Epithelial cell of prostate (primary cell): Measurements from ENCODE around the gene ATP7B.
A peak's percentile ranks its signal among the peaks of the same experiment; 100 is the strongest.

Experiments
- DNase-seq: peaks from one replicate; pipeline ENCODE4 v3.0.0-alpha.2; 2011; ENCODE audit warnings: low read depth, low spot score
- H3K27ac ChIP-seq: fragments of 450-650 bp; 2 replicates; pipeline ENCODE4 v1.5.1; 2017; ENCODE audit warnings: mild to moderate bottlenecking

ATP7B gene

GRCh38 chr13:51981355-51981754, 29.9 kb downstream of the ATP7B start:
- no peak overlapping the region for H3K27ac ChIP-seq
- no peak for DNase-seq

- no peak for DNase-seq
- no peak overlapping the region for H3K27ac ChIP-seq
Observed at GRCh38 chr13:51980908-51981307, 30.3 kb downstream of the ATP7B start.

- no peak for DNase-seq
- H3K27ac ChIP-seq, result no peak overlapping the region
Observed at GRCh38 chr13:51978796-51979556, 32.3 kb downstream of the ATP7B start.

GRCh38 chr13:51977625-51978024, 33.6 kb downstream of the ATP7B start:
- peak overlapping the region; percentile 7 for H3K27ac ChIP-seq
- DNase-seq, result no peak

GRCh38 chr13:51976890-51977289, 34.4 kb downstream of the ATP7B start:
- no peak for DNase-seq

GRCh38 chr13:51976423-51976822, 34.8 kb downstream of the ATP7B start:
- no peak overlapping the region for H3K27ac ChIP-seq
- DNase-seq, result no peak

More at GRCh38 chr13:51976890-51977289, 34.4 kb downstream of the ATP7B start:
- H3K27ac ChIP-seq, result no peak overlapping the region

- no peak overlapping the region for H3K27ac ChIP-seq
Observed at GRCh38 chr13:51974482-51974881, 36.8 kb downstream of the ATP7B start.

GRCh38 chr13:51971520-51972426, 39.5 kb downstream of the ATP7B start:
- no peak overlapping the region for H3K27ac ChIP-seq
- no peak for DNase-seq

More at GRCh38 chr13:51974482-51974881, 36.8 kb downstream of the ATP7B start:
- DNase-seq, result no peak

- no peak for DNase-seq
- H3K27ac ChIP-seq, result no peak overlapping the region
Observed at GRCh38 chr13:51970349-51970748, 40.9 kb downstream of the ATP7B start.

- DNase-seq, result no peak
- H3K27ac ChIP-seq, result no peak overlapping the region
Observed at GRCh38 chr13:51967482-51968446, 43.5 kb downstream of the ATP7B start.

- H3K27ac ChIP-seq, result no peak overlapping the region
- DNase-seq, result no peak
Observed at GRCh38 chr13:51966186-51966585, 45.1 kb downstream of the ATP7B start.

GRCh38 chr13:51961493-51962403, 49.5 kb downstream of the ATP7B start:
- DNase-seq, result no peak
- no peak overlapping the region for H3K27ac ChIP-seq

GRCh38 chr13:51960766-51961165, 50.5 kb downstream of the ATP7B start:
- DNase-seq, result no peak
- H3K27ac ChIP-seq, result no peak overlapping the region

GRCh38 chr13:51959773-51960172, 51.5 kb downstream of the ATP7B start:
- no peak overlapping the region for H3K27ac ChIP-seq
- DNase-seq, result no peak

- H3K27ac ChIP-seq, result no peak overlapping the region
- no peak for DNase-seq
Observed at GRCh38 chr13:51958217-51958547, 53.1 kb downstream of the ATP7B start.

- no peak for DNase-seq
- no peak overlapping the region for H3K27ac ChIP-seq
Observed at GRCh38 chr13:51957377-51958216, 53.7 kb downstream of the ATP7B start.

- DNase-seq, result no peak
- H3K27ac ChIP-seq, result no peak overlapping the region
Observed at GRCh38 chr13:51956717-51957116, 54.5 kb downstream of the ATP7B start.

- H3K27ac ChIP-seq, result no peak overlapping the region
- no peak for DNase-seq
Observed at GRCh38 chr13:51955816-51956603, 55.2 kb downstream of the ATP7B start.
